GM21576 (cell line): Measurements from ENCODE around the gene MSL3.
A peak's percentile ranks its signal among the peaks of the same experiment; 100 is the strongest.

Source experiments
- ATAC-seq: cut with Tn5 transposase; IDR thresholded peaks from one replicate; pipeline ENCODE4 v1.9.1; 2021; ENCODE audit warnings: mild to moderate bottlenecking, moderate library complexity; ENCODE audit not compliant: unreplicated experiment

Gene MSL3

DNA sequence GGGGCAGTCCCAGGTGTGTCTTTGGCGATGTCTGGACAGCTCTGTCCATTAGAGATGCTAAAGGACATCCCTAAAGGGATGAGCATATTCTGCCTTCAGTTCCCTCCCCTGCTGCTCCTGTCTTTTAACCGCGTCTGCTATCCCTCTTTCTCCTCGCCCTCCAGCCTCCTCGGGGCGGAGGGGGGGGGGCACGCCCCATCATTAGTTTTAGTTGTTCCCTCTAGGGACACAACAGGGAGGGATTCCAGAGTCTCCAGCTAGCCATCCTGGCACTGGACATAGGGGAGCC lies 1.1 kb downstream of the MSL3 start:
- ATAC-seq: no peak

DNA sequence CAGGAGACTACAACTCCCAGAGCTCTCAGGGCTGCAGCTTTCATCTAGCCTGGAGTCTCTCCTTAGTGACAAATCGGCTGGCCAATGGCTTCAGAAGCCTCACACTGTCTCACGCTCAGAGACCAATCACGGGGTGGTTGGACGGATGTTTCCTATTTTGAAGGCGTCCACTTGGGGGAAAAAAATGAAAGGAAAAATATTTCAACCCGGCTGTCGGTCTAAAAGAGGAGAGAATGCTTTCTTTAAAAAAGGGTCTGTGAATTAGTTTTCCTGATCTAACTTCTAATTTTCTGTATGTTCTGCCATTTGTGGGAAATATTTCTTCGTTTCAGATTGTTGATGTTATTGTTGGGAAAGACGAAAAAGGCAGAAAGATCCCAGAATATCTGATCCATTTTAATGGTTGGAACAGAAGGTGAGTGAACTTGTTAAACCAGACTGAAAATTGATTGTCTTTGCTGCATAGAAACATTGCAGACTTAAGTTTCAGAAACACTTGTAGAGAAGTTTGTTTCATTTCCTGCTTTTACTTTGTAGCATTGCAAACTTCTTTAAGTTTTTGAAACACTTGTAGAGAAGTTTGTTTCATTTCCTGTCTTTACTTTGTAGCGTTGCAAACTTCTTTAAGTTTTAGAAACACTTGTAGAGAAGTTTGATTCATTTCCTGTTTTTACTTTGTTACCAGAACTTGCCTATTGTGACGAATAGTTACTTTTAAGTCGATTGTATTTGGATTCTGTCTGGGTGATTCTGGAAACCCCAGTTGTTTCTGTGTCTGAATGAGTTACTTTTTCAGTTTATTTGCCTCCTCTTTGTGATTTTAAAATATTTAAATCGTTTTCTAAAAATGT lies 1.6 kb downstream of the MSL3 start:
- ATAC-seq: peak; percentile 75

DNA sequence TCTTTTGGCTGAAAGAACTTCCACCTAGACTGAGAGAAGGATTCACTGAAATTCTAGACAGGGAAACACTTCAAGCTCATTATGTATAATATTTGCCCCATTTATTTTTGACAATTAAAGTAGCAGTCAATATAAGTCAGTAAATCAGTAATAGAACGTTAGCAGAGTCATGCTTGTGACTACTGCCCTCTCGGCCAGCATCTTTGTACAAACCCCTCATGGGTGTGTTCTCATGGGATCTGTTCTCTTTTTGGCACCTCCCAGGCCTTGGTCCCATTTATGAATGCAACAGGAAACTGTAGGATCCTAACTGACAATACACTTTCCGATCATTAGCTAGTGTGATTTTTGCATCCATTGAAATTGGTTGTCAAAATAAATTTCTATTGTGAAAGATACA lies 2.9 kb downstream of the MSL3 start:
- no peak for ATAC-seq

DNA sequence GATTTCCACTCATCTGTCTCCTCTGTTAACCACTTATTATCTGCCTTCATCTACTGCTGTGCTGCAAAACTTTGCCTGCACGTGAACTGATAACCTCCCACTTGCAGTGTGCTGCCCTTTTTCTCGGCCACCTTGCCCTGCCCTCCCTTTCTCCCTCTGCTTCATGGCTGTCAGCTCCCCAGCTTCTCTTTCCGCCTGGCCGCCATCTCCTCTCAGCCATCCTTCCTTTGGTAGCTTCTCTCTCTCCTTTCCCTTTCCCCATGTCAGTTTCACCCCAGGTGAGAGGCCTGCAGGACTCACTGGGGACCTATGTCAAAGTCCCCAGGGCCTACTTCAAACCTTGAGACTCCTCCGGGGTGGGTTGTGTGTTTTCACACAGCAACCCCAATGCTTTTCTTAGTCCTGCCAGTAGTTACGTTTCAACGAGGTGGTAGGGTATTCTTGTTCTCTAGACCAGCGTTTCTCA lies 6.6 kb downstream of the MSL3 start:
- no peak for ATAC-seq

DNA sequence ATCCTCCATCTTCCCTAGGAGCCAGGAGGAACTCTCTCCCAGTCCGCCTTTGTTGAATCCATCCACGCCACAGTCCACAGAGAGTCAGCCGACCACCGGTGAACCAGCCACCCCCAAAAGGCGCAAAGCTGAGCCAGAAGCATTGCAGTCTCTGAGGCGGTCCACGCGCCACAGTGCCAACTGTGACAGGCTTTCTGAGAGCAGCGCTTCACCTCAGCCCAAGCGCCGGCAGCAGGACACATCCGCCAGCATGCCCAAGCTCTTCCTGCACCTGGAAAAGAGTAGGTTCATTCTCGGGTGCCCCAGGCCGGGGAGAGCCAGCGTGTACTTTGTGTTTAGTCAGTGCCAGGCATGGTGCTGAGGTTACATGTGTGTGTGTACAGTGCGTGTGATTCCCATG lies 7.4 kb downstream of the MSL3 start:
- no peak for ATAC-seq

DNA sequence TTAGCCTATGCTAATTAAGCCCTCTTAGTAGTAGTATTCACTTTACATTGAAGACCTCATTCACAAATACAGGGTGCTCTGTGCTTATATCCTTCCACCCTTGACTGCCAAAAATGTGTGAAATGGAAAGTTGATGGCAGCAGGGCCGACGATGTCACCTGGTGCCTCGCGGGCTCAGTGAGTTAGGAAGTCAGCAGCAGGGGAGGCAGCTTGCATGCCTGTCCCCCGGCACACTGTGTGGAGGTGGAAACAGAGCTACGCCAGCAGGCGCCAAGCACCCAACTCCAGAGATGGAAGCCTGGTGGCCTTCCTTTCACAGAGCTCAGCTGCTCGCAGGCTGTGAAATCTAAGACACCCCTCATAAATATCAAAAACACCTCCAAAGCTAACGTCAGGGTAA lies 8.4 kb downstream of the MSL3 start:
- ATAC-seq: no peak

DNA sequence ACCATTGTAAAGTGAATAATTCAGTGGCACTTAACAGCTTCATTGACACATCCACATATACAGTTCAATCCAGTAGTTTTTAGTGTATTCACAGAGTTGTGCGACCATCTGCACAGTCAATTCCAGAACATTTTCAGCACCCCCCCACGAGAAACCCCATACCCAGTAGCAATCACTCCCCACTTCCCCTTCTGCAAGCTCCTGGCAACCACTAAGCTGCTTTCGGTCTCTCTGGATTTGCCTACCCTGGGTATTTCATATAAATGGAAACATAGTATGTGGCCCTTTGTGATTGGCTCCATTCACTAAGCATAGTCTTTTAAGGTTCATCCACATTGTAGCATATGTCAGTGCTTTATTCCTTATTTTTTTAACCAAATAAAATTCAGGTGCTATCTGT lies 10.0 kb downstream of the MSL3 start:
- peak; percentile 67 for ATAC-seq

DNA sequence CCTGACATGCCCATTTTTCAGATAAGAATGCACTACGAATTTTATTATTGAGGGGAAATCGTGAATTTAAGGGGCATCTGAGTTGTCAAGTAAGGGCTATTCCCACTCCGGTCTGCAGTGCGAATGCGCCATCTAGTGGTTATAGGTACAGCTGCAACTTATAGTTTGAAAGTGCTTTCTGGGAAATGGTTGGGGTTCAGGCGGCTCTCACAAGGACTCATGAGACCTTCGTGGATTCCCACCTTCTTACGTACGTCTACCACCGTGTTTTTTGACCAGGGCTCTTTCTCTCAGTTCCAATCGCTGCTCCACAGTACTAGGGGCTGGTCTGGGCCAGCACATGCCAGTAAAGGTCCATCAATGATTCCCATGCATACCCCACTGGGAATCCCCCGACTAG lies 12.3 kb downstream of the MSL3 start:
- peak; percentile 69 for ATAC-seq

DNA sequence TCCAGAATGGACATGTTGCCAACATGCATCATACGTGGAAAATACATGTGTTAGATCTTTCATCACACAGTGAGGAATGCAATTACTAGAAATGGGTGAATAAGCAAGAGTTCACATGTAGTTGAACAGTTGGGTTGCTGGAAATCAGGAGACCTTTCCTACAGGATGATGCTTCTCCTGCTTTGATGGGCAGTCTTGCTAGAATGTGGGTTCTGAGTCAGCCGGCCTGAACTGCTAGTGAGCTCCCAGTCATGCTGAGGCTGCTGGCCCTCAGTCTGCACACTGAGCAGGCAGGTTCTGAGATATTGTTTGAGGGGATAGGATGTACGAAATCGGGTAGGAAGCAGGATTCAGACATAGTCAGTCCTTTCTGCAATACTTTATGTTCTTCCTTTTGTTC lies 20.2 kb downstream of the MSL3 start:
- ATAC-seq: no peak

DNA sequence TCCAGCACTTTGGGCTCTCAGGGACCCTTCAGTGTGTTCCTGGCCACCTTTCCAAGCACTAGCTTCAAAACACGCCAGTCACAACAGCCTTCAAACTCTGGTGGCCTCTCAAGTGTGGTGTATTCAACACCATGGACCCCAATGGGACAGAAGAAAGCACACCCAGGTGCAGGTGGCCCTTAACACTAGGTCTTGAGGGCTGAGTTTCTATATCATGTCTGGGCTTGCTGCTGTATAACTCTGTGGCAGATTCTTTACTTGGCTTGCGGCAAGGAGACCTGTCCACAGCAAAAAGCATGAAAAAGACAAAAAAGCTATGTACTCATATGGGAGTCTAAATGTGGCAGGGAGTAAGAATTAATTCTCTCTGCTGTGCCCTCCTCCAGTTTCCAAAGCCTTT lies 23.1 kb downstream of the MSL3 start:
- ATAC-seq: no peak

DNA sequence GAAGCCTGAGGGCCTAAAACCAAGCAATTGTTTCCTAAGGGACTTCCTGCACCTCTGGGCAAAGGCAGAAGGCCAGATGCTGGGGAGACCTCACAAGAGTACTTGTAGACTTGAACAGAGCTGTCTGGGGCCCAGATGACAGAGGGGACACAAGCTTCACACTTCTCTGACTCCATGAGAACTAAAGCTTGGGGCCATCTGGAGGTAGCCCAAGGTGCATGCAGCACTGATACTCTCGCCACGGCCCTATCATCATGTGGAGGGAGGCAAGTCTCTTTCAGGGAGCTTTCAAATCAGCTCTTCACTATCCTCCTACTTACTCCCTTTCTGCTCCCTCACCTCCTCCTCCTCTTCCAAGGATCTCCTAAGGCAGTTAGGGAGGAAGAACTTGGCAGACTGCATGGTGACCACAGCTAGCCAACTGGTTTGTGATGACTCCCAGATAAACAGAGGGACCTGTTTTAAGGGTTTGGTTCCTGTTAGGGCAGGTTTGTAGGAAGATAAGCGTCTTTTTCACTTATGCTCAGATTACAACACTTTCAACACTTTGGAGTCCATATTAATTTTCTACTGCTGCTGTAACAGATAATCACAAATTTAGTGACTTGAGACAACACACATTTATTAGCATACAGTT lies 23.8 kb downstream of the MSL3 start:
- no peak for ATAC-seq

DNA sequence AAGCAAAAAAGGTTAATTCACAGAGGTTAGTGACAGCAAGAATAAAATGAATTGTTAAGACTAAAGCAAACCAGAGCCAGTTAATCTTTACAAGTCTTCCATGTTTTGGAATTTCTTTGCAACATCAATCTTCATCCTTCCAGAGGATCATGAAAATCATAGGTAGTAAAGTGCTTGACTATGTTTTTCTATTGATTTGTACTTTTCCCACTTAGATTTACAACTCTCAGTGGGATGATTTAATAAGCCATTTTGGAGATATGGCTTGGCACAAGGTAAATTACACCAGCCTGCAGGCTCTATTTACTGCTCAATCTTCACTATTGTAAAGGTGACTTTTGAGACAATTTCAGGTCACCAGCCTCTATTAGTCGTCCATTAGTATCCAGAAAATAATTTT lies 26.5 kb downstream of the MSL3 start:
- no peak for ATAC-seq

DNA sequence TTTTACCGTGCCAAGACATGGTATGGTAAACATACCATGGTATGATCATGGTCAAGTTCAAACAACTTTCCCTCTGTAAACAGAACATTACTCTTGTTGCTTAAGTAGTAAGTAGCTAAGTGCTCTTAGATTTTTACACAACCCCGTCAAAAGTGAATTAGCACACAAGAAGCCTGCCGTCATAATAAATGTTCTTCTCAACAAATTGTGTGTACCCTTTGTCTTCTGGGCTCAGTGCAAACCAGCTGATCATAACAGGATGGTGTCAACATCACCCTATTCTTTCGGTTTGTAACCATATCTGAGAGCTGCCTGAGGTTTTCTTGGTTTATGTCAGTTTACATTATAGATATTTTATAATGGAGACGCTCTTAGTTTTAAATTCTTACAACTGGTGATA lies 28.8 kb downstream of the MSL3 start:
- ATAC-seq: no peak

DNA sequence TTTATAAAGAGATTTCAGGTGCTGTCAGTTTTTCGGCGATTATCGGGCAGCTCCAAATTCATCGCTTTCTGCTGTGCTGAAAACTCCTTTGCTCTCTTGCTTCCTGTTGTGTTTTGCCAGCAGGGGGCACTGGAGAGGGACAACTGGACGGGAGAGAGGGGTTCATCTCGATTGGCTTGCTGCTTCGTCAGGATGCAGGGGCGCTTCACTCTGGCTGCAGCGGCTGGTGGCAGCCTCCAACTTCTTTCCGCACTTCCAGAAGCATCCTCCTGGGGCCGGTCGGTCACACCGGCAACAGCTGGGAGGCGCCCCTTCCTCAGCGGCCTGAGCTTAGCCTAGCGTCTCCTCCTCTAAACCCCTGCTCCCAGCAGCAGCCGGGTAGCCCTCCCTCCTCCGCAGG lies 29.5 kb downstream of the MSL3 start:
- no peak for ATAC-seq

DNA sequence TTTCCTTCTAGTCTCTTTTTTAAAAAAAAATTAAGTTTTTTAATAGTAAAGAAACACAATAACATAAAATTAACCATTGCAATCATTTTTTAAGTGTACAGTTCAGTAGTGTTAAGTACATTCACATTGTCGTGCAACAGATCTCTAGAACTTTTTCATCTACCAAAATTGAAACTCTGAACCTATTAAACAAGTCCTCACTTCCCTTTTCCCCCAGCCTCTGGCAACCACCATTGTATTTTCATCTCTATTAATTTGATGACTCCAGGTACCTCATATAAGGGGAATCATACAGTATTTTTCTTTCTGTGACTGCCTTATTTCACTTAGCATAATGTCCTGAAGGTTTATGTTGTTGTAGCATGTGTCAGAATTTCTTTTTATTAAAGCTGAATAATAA lies 31.8 kb downstream of the MSL3 start:
- ATAC-seq: peak; percentile 42

DNA sequence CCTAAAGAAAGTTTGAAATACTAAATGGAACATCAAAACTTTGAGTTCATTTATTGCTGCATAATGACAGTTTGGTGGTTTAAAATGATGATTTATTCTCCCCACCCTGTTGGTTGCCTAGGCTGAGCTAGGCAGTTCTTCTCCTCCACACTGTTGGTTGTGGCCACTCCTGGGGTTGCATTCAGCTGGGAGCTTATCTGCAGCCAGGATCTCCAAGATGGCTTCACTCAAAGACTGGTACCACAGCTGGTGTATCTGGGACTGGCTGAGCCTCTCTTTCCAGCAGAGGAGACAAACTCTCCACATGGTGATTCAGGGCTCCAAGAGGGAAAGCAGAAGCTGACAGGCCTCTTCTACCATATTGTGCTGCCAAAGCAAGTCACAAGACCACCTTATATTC lies 33.1 kb downstream of the MSL3 start:
- no peak for ATAC-seq

DNA sequence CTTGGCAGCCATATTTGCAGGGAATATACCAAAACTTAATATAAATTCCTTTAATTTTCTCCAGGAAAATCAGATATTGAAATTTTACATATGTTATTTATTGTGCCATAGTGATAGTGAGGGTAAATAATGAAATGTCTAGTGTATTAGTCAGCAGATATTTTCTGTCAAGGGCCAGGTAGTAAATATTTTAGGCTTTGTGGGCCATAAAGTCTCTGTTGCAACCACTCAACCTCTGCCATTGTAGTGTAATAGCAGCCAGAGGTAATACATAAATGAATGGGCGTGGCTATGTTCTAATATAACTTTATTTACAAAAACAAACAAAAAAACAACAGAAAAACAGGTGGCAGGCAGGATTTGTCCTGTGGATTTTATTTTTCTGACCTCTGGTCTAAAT lies 33.5 kb downstream of the MSL3 start:
- no peak for ATAC-seq

DNA sequence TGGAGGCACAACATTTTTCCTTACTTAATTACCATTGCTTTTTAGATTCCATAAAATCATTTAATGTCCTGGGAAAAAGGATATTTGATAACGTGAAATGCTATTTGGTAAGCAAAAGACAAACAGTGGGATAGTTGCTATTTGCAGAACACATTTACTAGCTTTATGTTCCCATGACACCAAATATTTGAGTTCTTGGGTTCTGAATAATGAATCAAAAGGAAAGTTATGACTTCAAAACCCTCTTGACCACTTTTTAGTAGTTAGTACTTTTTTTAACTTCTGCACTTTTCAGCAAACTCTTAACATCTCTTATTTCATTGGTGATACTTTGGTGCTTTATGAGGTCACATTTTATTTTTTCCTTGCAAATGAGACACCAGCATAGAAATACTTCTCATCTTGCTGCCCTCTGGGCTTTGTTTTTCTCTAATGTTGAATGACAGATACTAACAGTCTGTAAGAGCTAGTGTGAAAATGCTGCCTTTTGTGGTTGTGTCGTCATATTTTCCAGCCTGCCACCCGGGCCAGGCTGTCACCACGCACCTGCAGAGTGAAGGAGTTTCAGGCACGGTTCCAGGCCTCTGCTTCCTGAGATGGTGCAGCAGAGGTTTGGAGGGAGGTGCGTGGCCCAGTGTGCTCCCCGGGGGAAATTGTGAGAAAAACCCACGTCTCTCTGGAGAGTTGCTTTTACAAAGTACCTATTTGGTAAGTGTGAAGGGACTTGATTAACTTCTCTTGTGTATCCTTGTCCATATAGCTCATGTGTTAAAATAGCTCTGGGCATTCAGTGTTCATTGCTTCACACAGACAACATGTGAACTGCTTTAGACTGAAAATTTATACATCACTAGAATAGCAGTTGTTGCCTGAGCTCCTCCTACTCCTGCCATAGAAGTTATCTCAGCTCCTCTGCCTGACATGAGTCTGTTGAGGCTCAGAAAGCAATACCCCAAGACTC lies 34.7 kb downstream of the MSL3 start:
- ATAC-seq: peak; percentile 87

DNA sequence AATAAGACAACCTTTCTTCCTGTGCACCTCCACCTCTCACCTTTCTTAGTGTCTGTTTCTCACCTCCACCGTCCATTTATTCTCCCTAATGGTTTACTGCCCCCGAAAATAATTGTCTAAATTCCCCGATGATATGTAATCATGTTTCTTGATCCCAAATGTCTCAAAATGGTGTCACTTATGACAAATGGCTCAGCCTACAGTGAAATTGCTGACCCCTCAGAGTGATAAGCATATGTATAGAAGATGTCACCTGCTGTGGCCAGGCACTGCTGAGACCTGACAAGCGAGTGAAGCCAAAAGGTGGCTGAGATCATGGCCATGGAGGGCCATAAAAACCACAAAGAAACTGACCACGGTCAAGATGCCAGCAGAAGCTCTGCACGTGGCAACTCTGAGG lies 35.7 kb downstream of the MSL3 start:
- ATAC-seq: no peak

DNA sequence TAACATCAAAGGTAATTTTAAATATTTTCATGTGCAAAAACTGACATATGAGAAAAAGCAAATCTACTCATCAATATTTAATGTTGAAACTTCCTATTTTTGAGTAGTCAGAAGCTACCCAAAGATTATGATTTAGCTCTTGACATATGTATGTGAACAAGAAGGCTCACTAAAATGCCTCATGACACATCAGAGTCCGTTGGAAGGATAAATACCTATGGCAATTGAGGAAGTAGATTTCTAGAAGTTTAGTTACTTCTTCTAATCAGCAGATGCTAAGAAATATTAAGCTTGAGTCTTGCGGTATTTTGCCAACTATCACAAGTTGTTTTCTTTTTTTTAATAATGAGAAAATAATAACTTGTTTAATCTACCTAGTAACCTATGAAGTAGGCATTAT lies 55.3 kb downstream of the MSL3 start:
- ATAC-seq: no peak
